Measurements from ENCODE around the gene C1QTNF3.

C1QTNF3 gene

DNA sequence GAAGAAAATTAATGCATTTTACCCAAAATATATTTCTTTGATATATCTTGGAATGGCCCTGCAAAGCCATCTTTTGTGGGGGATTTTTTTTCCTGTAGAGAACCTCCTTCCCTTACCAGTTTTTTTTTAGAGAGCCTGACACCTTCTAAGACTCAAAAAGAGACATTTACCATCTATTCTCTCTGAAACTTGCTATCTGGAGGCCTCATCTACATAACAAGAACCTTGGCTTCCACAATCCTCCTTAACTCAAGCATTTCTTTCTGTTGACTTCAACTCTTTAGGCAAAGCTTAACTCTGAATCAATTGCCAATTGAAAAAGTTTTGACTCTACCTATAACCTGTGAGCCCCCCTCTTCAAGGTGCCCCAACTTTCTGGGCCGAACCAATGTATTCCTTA lies 64.7 kb downstream of the C1QTNF3 start:
- H3K4me3 ChIP-seq (ENCODE audit: low read depth, low read length), result no peak overlapping the region
- TF ChIP-seq, protein P1, sequence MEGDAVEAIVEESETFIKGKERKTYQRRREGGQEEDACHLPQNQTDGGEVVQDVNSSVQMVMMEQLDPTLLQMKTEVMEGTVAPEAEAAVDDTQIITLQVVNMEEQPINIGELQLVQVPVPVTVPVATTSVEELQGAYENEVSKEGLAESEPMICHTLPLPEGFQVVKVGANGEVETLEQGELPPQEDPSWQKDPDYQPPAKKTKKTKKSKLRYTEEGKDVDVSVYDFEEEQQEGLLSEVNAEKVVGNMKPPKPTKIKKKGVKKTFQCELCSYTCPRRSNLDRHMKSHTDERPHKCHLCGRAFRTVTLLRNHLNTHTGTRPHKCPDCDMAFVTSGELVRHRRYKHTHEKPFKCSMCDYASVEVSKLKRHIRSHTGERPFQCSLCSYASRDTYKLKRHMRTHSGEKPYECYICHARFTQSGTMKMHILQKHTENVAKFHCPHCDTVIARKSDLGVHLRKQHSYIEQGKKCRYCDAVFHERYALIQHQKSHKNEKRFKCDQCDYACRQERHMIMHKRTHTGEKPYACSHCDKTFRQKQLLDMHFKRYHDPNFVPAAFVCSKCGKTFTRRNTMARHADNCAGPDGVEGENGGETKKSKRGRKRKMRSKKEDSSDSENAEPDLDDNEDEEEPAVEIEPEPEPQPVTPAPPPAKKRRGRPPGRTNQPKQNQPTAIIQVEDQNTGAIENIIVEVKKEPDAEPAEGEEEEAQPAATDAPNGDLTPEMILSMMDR (IDR thresholded peaks at IDR 0.05; ENCODE audit: low read depth, low read length, missing control alignments), result no peak
- no peak for DNase-seq (ENCODE audit: low read depth)

DNA sequence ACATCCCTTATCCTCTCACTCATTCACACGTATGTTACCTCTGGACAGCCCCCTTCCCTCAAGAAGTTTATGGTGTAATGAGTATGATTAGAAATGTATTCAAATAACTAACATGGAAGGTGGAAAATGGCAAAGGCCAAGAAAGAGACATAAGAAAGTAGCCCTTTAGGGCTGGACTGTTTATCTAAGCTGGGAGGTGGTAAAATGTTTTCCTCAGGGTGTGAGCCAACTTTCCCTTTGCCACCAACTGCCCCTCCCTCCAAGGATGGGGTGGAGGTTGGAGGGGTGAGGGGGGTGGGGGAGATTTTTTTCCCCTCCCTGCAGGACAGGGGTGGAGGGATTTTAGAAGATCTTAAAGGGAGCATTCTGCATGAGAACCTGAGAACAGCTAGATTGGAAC lies 66.7 kb downstream of the C1QTNF3 start:
- no peak overlapping the region for H3K4me3 ChIP-seq (ENCODE audit: low read depth, low read length)
- TF ChIP-seq, protein P1 (IDR thresholded peaks at IDR 0.05; ENCODE audit: low read depth, low read length, missing control alignments), result no peak

GRCh38 chr5:33975852-33976251 lies 67.2 kb downstream of the C1QTNF3 start:
- DNase-seq (ENCODE audit: low read depth), result no peak
- TF ChIP-seq, protein P1 (IDR thresholded peaks at IDR 0.05; ENCODE audit: low read depth, low read length, missing control alignments), result no peak

More for the DNA sequence above, 66.7 kb downstream of the C1QTNF3 start:
- no peak for DNase-seq (ENCODE audit: low read depth)

GRCh38 chr5:33973271-33973670 lies 69.7 kb downstream of the C1QTNF3 start:
- no peak overlapping the region for H3K4me3 ChIP-seq (ENCODE audit: low read depth, low read length)
- TF ChIP-seq, protein P1 (IDR thresholded peaks at IDR 0.05; ENCODE audit: low read depth, low read length, missing control alignments), result no peak
- no peak for DNase-seq (ENCODE audit: low read depth)

More at GRCh38 chr5:33975852-33976251, 67.2 kb downstream of the C1QTNF3 start:
- no peak overlapping the region for H3K4me3 ChIP-seq (ENCODE audit: low read depth, low read length)

DNA sequence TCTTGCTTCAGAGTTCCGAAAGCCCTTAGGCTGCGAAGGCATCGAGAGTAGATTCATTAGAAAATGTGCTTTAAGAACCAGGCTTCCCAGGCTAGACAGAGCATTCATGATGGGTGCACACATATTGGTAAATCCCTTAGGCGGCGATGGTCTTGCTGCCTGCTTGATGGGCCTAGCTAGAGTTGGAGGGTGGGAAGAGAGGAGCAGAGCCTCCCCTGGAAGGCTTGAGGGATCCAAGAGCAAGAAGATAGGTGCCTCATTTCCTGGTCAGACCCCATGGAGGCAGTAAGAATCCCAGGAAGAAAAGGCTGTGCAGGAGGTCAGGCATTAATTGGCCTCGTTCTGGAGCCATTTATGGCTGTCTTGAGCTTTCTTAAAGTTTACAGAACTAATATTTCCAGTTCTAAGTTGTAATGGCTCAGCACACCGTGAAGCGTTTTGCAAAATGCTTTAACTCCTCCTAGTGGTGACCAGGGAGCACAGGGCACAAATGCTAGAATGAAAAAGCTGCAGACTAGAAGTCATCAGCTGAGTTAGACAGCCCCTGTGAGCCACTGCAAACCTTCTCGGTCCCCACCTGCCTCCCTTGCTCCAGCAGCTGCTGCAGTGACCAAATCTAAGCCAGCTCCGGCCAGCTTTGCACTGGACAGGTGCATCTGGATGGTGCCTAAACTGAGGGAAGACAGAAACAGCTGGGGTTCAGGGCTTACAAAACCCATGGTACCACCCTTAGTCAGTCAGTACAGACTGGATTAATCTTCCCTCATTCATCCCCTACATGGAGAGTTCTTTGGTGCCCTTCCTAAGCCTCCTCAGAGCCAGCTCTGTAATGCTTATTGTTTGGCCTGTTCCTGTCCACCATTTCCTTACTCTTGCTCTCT lies 73.2 kb downstream of the C1QTNF3 start:
- TF ChIP-seq, protein P1 (IDR thresholded peaks at IDR 0.05; ENCODE audit: low read depth, low read length, missing control alignments), result peak; percentile 88
- H3K4me3 ChIP-seq (ENCODE audit: low read depth, low read length), result no peak overlapping the region
- DNase-seq (ENCODE audit: low read depth), result no peak

- TF ChIP-seq, protein P1 (IDR thresholded peaks at IDR 0.05; ENCODE audit: low read depth, low read length, missing control alignments), result no peak
- no peak overlapping the region for H3K4me3 ChIP-seq (ENCODE audit: low read depth, low read length)
- DNase-seq (ENCODE audit: low read depth), result no peak
These were observed 74.6 kb downstream of the C1QTNF3 start for GRCh38 chr5:33968211-33969005.
